T-helper 1 cell treated with Interleukin-12 subunit alpha and Interleukin-12 subunit beta and Interleukin-4 antibody, amounts not matched to agents 30 μg/mL and 1 μg/mL, for 36 hours (primary cell): Measurements from ENCODE around the gene CFAP20.
"Not testable (repeated sequence)": the region's sequence is repeated elsewhere in the genome, so short reads cannot be mapped to it uniquely, and the experiment has no call there.

Experiments
- H3K27ac Mint-ChIP-seq: one replicate; pipeline ENCODE4 v1.8.0; 2021; ENCODE audit warnings: mild to moderate bottlenecking, mixed read lengths
- H3K27me3 Mint-ChIP-seq: one replicate; pipeline ENCODE4 v1.8.0; 2021; ENCODE audit warnings: low read depth, mixed read lengths
- H3K36me3 Mint-ChIP-seq: one replicate; pipeline ENCODE4 v1.8.0; 2021; ENCODE audit warnings: low read depth, mixed read lengths
- H3K4me1 Mint-ChIP-seq: one replicate; pipeline ENCODE4 v1.8.0; 2021; ENCODE audit warnings: low read depth, mixed read lengths
- H3K4me3 Mint-ChIP-seq: one replicate; pipeline ENCODE4 v1.8.0; 2021; ENCODE audit warnings: mild to moderate bottlenecking, moderate library complexity, mixed read lengths
- H3K9me3 Mint-ChIP-seq: one replicate; pipeline ENCODE4 v1.8.0; 2021; ENCODE audit warnings: mixed read lengths

CFAP20 gene

GRCh38 chr16:58096249-58096648 is 32.9 kb downstream of the CFAP20 start:
- no peak overlapping the region for H3K27ac Mint-ChIP-seq
- H3K27me3 Mint-ChIP-seq: no peaks in the 10 kb centered on the region
- no peaks in the 10 kb centered on the region for H3K9me3 Mint-ChIP-seq
- no peaks in the 10 kb centered on the region for H3K36me3 Mint-ChIP-seq
- no peak overlapping the region for H3K4me3 Mint-ChIP-seq
- H3K4me1 Mint-ChIP-seq: peaks cover 6% of the 10 kb centered on the region

- not testable (repeated sequence) for H3K4me3 Mint-ChIP-seq, H3K27ac Mint-ChIP-seq, H3K4me1 Mint-ChIP-seq, H3K27me3 Mint-ChIP-seq, H3K36me3 Mint-ChIP-seq, H3K9me3 Mint-ChIP-seq
Measured at GRCh38 chr16:58095575-58095960, 33.6 kb downstream of the CFAP20 start.

GRCh38 chr16:58094791-58095574 is 34.2 kb downstream of the CFAP20 start:
- Mint-ChIP-seq H3K27ac (no peak overlapping the region), H3K36me3 (no peaks in the 10 kb centered on the region)

GRCh38 chr16:58094026-58094425 is 35.2 kb downstream of the CFAP20 start:
- H3K4me1 Mint-ChIP-seq: peaks cover 6% of the 10 kb centered on the region
- no peak overlapping the region for H3K4me3 Mint-ChIP-seq
- H3K27ac Mint-ChIP-seq: no peak overlapping the region
- H3K27me3 Mint-ChIP-seq: no peaks in the 10 kb centered on the region
- H3K36me3 Mint-ChIP-seq: no peaks in the 10 kb centered on the region
- H3K9me3 Mint-ChIP-seq: no peaks in the 10 kb centered on the region

More at GRCh38 chr16:58094791-58095574, 34.2 kb downstream of the CFAP20 start:
- H3K4me1 Mint-ChIP-seq: peaks cover 6% of the 10 kb centered on the region
- no peaks in the 10 kb centered on the region for H3K9me3 Mint-ChIP-seq
- no peak overlapping the region for H3K4me3 Mint-ChIP-seq
- H3K27me3 Mint-ChIP-seq: no peaks in the 10 kb centered on the region

- H3K9me3 Mint-ChIP-seq, H3K4me1 Mint-ChIP-seq, H3K36me3 Mint-ChIP-seq, H3K27me3 Mint-ChIP-seq, H3K4me3 Mint-ChIP-seq, H3K27ac Mint-ChIP-seq: not testable (repeated sequence)
Measured at GRCh38 chr16:58090396-58090795, 38.8 kb downstream of the CFAP20 start.

- Mint-ChIP-seq H3K9me3 (no peaks in the 10 kb centered on the region), H3K4me3 (no peak overlapping the region), H3K4me1 (no peaks in the 10 kb centered on the region), H3K27ac (no peak overlapping the region), H3K27me3 (no peaks in the 10 kb centered on the region), H3K36me3 (no peaks in the 10 kb centered on the region)
Measured at GRCh38 chr16:58088091-58088490, 41.1 kb downstream of the CFAP20 start.

GRCh38 chr16:58087209-58087913 is 41.8 kb downstream of the CFAP20 start:
- no peak overlapping the region for H3K27ac Mint-ChIP-seq
- H3K4me3 Mint-ChIP-seq: no peak overlapping the region

GRCh38 chr16:58086381-58087208 is 42.6 kb downstream of the CFAP20 start:
- Mint-ChIP-seq H3K4me3 (no peak overlapping the region), H3K36me3 (no peaks in the 10 kb centered on the region), H3K4me1 (no peaks in the 10 kb centered on the region), H3K27me3 (no peaks in the 10 kb centered on the region), H3K9me3 (no peaks in the 10 kb centered on the region), H3K27ac (no peak overlapping the region)

More at GRCh38 chr16:58087209-58087913, 41.8 kb downstream of the CFAP20 start:
- no peaks in the 10 kb centered on the region for H3K36me3 Mint-ChIP-seq
- no peaks in the 10 kb centered on the region for H3K27me3 Mint-ChIP-seq
- no peaks in the 10 kb centered on the region for H3K9me3 Mint-ChIP-seq
- no peaks in the 10 kb centered on the region for H3K4me1 Mint-ChIP-seq

- Mint-ChIP-seq H3K4me1 (no peaks in the 10 kb centered on the region), H3K36me3 (no peaks in the 10 kb centered on the region), H3K4me3 (no peak overlapping the region), H3K27ac (no peak overlapping the region), H3K27me3 (no peaks in the 10 kb centered on the region), H3K9me3 (no peaks in the 10 kb centered on the region)
Measured at GRCh38 chr16:58085584-58086251, 43.5 kb downstream of the CFAP20 start.

GRCh38 chr16:58085171-58085570 is 44.0 kb downstream of the CFAP20 start:
- H3K4me1 Mint-ChIP-seq: no peaks in the 10 kb centered on the region
- H3K27me3 Mint-ChIP-seq: no peaks in the 10 kb centered on the region
- H3K36me3 Mint-ChIP-seq: no peaks in the 10 kb centered on the region
- H3K27ac Mint-ChIP-seq: no peak overlapping the region
- no peaks in the 10 kb centered on the region for H3K9me3 Mint-ChIP-seq
- H3K4me3 Mint-ChIP-seq: no peak overlapping the region

GRCh38 chr16:58084635-58085034 is 44.5 kb downstream of the CFAP20 start:
- H3K4me1 Mint-ChIP-seq: no peaks in the 10 kb centered on the region
- H3K9me3 Mint-ChIP-seq: no peaks in the 10 kb centered on the region
- H3K27me3 Mint-ChIP-seq: no peaks in the 10 kb centered on the region
- no peak overlapping the region for H3K4me3 Mint-ChIP-seq
- no peak overlapping the region for H3K27ac Mint-ChIP-seq
- no peaks in the 10 kb centered on the region for H3K36me3 Mint-ChIP-seq

- Mint-ChIP-seq H3K36me3 (no peaks in the 10 kb centered on the region), H3K4me3 (no peak overlapping the region), H3K27ac (no peak overlapping the region), H3K27me3 (no peaks in the 10 kb centered on the region), H3K9me3 (no peaks in the 10 kb centered on the region), H3K4me1 (no peaks in the 10 kb centered on the region)
Measured at GRCh38 chr16:58082381-58082780, 46.8 kb downstream of the CFAP20 start.

- H3K36me3 Mint-ChIP-seq, H3K27ac Mint-ChIP-seq, H3K4me3 Mint-ChIP-seq, H3K9me3 Mint-ChIP-seq, H3K27me3 Mint-ChIP-seq, H3K4me1 Mint-ChIP-seq: not testable (repeated sequence)
Measured at GRCh38 chr16:58080657-58081056, 48.5 kb downstream of the CFAP20 start.

GRCh38 chr16:58077796-58078195 is 51.4 kb downstream of the CFAP20 start:
- Mint-ChIP-seq H3K4me1 (no peaks in the 10 kb centered on the region), H3K27ac (no peak overlapping the region), H3K4me3 (no peak overlapping the region), H3K27me3 (peaks cover 5% of the 10 kb centered on the region), H3K36me3 (no peaks in the 10 kb centered on the region), H3K9me3 (no peaks in the 10 kb centered on the region)
